Suprapubic skin (tissue), 4 donors: ENCODE measurements around the gene TBX10.

Experiments used
- EP300 ChIP-seq: sonication (generic); formaldehyde crosslinking; IDR thresholded peaks from one replicate; pipeline ENCODE4 v1.6.1; 2017; ENCODE audit warnings: antibody characterized with exemption
- POLR2A ChIP-seq, 2 donors: fragments of 450-650 bp; IDR thresholded peaks; one replicate each; pipeline ENCODE4 v1.6.1; 2017; ENCODE audit warnings: antibody characterized with exemption in 2 of 2, mild to moderate bottlenecking in 2 of 2, moderate library complexity in 2 of 2
- POLR2AphosphoS5 ChIP-seq, 3 donors: sonication (generic); formaldehyde crosslinking; IDR thresholded peaks; one replicate each; pipeline ENCODE4 v1.6.1; 2017; ENCODE audit warnings: antibody characterized with exemption in 3 of 3
- TF ChIP-seq, protein P1 (sequence below), 2 donors: fragments of 200-600 bp in 1 of 2; fragments of 450-650 bp in 1 of 2; sonication (generic) in 1 of 2; IDR thresholded peaks; one replicate each; pipeline ENCODE4 v1.5.1; 2016 to 2019; ENCODE audit warnings: antibody characterized with exemption in 2 of 2, mild to moderate bottlenecking in 1 of 2, moderate library complexity in 1 of 2

DNA sequence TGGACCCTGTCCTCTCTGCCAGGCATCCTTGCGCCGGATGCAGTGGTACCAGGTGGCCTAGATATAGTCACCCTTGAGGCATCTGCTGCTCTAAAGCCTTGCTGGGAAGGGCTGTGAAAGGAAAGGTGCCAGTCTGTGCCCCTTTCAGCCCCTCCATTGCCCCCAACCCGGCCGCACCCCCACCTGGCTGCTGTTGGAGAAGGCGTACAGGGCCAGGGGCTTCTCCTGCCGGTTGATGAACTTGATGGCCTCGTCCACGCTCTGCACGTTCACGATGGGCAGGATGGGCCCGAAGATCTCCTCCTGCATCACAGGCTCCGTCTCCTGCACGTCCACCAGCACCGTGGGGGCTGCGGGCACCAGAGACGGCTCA is 24.6 kb upstream of the TBX10 start:
- TF ChIP-seq, protein P1, sequence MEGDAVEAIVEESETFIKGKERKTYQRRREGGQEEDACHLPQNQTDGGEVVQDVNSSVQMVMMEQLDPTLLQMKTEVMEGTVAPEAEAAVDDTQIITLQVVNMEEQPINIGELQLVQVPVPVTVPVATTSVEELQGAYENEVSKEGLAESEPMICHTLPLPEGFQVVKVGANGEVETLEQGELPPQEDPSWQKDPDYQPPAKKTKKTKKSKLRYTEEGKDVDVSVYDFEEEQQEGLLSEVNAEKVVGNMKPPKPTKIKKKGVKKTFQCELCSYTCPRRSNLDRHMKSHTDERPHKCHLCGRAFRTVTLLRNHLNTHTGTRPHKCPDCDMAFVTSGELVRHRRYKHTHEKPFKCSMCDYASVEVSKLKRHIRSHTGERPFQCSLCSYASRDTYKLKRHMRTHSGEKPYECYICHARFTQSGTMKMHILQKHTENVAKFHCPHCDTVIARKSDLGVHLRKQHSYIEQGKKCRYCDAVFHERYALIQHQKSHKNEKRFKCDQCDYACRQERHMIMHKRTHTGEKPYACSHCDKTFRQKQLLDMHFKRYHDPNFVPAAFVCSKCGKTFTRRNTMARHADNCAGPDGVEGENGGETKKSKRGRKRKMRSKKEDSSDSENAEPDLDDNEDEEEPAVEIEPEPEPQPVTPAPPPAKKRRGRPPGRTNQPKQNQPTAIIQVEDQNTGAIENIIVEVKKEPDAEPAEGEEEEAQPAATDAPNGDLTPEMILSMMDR (IDR thresholded peaks at IDR 0.05), result no peak
- no peak for TF ChIP-seq POLR2A (IDR thresholded peaks at IDR 0.05)
- TF ChIP-seq EP300, result no peak
- TF ChIP-seq POLR2AphosphoS5 (IDR thresholded peaks at IDR 0.05), result no peak
